GM10847 (cell line): Measurements from ENCODE around the gene NIF3L1.

ENCODE experiments used
- POLR2A ChIP-seq: IDR thresholded peaks from 2 replicates; pipeline ENCODE4 v1.6.1; 2011; ENCODE audit not compliant: insufficient read length; ENCODE audit errors: extremely low read depth

Gene NIF3L1

DNA sequence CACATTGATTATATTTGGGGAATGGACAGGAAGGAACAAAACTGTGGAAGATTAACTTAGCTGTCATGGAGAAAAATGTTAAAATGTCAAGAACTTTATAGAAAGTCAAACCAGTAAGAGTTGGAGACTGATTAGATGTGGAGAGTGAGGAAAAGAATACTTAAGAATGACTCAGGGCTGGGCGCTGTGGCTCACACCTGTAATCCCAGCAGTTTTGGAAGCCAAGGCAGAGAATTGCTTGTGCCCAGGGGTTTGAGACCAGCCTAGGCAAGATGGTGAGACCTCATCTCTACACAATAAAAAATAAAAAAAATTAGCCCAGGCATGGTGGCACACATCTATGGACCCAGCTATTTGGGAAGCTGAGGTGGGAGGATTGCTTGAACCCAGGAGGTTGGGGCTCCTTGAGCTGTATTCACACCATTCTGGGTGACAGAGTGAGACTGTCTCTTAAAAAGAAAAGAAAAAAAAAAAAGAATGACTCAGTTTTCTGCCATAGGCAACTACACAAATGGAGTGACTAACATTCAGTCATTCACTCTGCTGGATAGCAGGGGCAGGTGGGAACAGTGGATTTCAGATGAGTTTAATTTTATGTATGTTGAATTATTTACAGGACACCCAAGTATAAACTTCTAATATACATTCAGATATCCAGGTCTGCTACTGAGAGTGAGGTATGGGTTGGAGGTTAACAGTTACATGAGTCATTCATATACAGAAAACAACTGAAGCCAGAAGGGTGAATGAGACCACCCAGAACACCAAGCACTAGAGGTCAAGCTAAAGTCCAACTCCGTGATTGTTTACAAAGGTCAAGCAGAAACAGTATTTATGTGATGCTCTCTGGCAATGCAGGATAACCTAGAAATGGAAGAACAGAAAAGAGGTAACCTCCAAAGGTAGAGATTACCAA, 40.4 kb downstream of the NIF3L1 start:
- no peak for TF ChIP-seq POLR2A

GRCh38 chr2:200930947-200931626, 41.9 kb downstream of the NIF3L1 start:
- TF ChIP-seq POLR2A: no peak

DNA sequence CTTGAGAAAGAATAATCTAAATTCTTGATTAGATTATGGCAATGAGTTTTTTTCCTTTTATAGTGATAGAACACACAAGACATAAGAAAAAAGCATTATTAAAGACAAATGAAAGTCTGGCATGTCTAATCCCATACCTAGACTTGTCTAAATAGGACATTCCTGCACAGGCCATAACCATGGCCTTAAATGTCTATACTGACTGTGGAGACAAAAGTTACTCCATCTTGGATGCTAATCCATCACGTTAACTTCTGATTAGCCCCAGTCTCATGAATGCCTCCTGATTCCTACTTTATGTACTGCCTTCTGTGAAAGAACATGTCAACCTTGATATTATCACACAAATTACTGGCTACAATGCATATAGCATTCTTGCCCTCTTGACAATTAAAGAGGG, 50.7 kb downstream of the NIF3L1 start:
- no peak for TF ChIP-seq POLR2A

- TF ChIP-seq POLR2A: no peak
These were observed 54.4 kb downstream of the NIF3L1 start for GRCh38 chr2:200943527-200944105.

GRCh38 chr2:200944467-200945394, 55.6 kb downstream of the NIF3L1 start:
- TF ChIP-seq POLR2A: no peak

DNA sequence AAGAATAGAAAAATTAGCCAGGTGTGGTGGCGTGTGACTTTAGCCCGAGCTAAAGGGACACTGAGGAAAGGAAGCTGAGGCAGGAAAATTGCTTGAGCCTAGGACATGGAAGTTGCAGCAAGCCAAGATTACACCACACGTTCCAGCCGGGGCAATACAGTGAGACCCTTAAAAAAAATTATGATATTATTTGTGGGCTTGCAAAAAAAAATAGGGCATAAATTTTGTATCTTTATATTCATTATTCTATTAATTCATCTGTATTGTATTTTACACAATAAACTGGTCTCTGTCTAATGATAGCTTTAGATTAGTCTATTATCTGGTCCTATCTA, 56.2 kb downstream of the NIF3L1 start:
- TF ChIP-seq POLR2A: no peak

DNA sequence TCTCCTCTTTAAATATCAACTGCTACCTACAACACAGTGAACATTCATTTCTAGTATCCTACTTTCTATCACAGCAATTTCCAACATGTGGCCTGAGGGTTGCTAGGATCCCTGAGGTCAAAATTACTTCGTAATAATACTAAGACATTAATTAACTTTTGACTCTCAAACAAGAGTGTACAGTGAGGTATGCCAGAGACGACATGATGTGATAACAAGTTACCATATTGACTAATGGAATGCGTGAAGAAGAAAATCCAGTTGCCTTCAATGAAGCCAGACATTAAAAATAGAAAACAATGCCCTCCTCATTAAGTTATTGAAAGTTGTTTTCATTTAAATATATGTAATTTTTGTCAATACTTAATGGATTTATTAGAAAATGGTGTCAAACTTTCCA, 61.2 kb downstream of the NIF3L1 start:
- TF ChIP-seq POLR2A: no peak
